ENCODE results near the gene REX1BD. TPM values are rescaled to one million over a fixed set of nuclear protein-coding genes. Genes with fewer than 3 reads are reported as not detected.

The REX1BD gene
- total and polyA plus RNA-seq, 2 of the 13 experiments (the other 11 are each of a cell fraction or from before 2014, with no cell fraction given): 7.5 to 25.4 TPM

- TF ChIP-seq, protein P1, sequence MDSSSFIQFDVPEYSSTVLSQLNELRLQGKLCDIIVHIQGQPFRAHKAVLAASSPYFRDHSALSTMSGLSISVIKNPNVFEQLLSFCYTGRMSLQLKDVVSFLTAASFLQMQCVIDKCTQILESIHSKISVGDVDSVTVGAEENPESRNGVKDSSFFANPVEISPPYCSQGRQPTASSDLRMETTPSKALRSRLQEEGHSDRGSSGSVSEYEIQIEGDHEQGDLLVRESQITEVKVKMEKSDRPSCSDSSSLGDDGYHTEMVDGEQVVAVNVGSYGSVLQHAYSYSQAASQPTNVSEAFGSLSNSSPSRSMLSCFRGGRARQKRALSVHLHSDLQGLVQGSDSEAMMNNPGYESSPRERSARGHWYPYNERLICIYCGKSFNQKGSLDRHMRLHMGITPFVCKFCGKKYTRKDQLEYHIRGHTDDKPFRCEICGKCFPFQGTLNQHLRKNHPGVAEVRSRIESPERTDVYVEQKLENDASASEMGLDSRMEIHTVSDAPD (CRISPR knock-in tag; IDR thresholded peaks at IDR 0.05): 0 out of 2 replicates have a peak, but pooled peaks have one; percentile 52
- TF ChIP-seq, protein P2, sequence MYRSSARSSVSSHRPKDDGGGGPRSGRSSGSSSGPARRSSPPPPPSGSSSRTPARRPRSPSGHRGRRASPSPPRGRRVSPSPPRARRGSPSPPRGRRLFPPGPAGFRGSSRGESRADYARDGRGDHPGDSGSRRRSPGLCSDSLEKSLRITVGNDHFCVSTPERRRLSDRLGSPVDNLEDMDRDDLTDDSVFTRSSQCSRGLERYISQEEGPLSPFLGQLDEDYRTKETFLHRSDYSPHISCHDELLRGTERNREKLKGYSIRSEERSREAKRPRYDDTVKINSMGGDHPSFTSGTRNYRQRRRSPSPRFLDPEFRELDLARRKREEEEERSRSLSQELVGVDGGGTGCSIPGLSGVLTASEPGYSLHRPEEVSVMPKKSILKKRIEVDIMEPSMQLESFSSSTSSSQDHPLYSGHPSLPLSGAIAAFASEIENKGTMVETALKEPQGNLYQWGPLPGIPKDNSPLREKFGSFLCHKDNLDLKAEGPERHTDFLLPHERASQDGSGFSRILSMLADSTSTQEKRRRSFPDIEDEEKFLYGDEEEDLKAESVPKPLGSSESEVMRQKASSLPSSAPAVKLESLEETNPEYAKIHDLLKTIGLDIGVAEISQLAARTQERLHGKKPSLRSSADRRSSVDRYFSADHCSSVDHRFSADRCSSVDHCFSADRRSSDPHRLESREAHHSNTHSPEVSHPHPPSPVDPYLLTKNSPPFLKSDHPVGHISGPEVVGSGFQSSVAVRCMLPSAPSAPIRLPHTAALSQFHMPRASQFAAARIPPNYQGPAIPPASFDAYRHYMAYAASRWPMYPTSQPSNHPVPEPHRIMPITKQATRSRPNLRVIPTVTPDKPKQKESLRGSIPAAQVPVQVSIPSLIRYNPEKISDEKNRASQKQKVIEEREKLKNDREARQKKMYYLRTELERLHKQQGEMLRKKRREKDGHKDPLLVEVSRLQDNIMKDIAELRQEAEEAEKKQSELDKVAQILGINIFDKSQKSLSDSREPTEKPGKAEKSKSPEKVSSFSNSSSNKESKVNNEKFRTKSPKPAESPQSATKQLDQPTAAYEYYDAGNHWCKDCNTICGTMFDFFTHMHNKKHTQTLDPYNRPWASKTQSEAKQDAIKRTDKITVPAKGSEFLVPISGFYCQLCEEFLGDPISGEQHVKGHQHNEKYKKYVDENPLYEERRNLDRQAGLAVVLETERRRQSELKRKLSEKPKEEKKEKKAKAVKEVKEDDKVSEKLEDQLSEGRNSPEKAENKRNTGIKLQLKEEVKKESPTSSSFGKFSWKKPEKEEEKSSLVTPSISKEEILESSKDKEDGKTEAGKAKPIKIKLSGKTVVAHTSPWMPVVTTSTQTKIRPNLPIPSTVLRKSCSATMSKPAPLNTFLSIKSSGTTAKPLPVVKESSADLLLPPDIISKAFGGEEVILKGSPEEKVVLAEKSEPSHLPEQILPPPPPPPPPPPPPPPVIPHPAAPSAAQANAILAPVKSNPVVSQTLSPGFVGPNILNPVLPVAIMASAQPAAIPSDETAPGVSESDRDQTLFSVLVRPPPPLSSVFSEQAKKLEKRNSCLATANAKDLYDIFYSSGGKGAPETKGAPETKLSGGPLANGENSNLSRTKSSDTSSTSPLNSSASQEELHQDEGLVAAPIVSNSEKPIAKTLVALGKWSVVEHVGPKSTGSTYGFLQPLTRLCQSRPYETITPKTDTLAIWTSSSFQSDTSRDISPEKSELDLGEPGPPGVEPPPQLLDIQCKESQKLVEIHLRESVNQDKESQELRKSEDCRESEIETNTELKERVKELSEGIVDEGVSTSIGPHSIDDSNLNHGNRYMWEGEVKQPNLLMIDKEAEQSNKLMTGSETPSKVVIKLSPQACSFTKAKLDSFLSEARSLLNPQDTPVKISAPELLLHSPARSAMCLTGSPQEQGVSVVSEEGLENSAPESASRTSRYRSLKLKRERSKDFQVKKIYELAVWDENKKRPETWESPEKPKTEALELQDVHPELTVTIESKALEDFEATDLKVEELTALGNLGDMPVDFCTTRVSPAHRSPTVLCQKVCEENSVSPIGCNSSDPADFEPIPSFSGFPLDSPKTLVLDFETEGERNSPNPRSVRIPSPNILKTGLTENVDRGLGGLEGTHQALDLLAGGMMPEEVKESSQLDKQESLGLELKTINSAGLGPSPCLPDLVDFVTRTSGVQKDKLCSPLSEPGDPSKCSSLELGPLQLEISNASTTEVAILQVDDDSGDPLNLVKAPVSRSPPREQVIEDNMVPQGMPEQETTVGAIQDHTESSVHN (CRISPR knock-in tag; IDR thresholded peaks at IDR 0.05): peak; percentile 98; the same call in 1 of the 2 replicates
- TF ChIP-seq DNMT1 (CRISPR knock-in tag; IDR thresholded peaks at IDR 0.05): peak; percentile 92; the same call in 1 of the 2 replicates
- no peak for TF ChIP-seq TBL1XR1 (IDR thresholded peaks at IDR 0.05; ENCODE audit: borderline replicate concordance, low read length, partially characterized antibody)
- peak; percentile 97 for TF ChIP-seq ZFP41 (CRISPR knock-in tag; IDR thresholded peaks at IDR 0.05; ENCODE audit: borderline replicate concordance)
- TF ChIP-seq, protein P3, sequence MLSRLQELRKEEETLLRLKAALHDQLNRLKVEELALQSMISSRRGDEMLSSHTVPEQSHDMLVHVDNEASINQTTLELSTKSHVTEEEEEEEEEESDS (CRISPR knock-in tag; IDR thresholded peaks at IDR 0.05; ENCODE audit: borderline replicate concordance): no peak
- TF ChIP-seq KDM6A (CRISPR knock-in tag; IDR thresholded peaks at IDR 0.05; ENCODE audit: low read depth): no peak
- no peak for TF ChIP-seq ZNF75D (CRISPR knock-in tag; IDR thresholded peaks at IDR 0.05; ENCODE audit: borderline replicate concordance)
- TF ChIP-seq, protein P4, sequence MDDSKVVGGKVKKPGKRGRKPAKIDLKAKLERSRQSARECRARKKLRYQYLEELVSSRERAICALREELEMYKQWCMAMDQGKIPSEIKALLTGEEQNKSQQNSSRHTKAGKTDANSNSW (CRISPR knock-in tag; IDR thresholded peaks at IDR 0.05; ENCODE audit: borderline replicate concordance): peak; percentile 93; the same call in 1 of the 2 replicates
- no peak for TF ChIP-seq SMARCC2 (IDR thresholded peaks at IDR 0.05)
- TF ChIP-seq, protein P5, sequence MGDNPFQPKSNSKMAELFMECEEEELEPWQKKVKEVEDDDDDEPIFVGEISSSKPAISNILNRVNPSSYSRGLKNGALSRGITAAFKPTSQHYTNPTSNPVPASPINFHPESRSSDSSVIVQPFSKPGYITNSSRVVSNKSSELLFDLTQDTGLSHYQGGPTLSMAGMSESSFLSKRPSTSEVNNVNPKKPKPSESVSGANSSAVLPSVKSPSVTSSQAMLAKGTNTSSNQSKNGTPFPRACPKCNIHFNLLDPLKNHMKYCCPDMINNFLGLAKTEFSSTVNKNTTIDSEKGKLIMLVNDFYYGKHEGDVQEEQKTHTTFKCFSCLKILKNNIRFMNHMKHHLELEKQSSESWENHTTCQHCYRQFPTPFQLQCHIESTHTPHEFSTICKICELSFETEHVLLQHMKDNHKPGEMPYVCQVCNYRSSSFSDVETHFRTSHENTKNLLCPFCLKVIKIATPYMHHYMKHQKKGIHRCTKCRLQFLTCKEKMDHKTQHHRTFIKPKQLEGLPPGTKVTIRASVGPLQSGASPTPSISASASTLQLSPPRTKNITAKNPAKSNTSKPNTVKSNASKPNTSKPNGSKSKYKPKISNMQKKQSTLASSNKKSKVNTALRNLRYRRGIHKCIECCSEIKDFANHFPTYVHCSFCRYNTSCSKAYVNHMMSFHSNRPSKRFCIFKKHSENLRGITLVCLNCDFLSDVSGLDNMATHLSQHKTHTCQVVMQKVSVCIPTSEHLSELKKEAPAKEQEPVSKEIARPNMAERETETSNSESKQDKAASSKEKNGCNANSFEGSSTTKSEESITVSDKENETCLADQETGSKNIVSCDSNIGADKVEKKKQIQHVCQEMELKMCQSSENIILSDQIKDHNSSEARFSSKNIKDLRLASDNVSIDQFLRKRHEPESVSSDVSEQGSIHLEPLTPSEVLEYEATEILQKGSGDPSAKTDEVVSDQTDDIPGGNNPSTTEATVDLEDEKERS (CRISPR knock-in tag; IDR thresholded peaks at IDR 0.05): no peak; the same call in 1 of the 2 replicates
- no peak for TF ChIP-seq EHMT2 (IDR thresholded peaks at IDR 0.05; ENCODE audit: borderline replicate concordance, low read depth, low read length)
Observed at GRCh38 chr19:18589380-18590272, 1.0 kb downstream of the REX1BD start (continued).
